Measurements from ENCODE around the gene RAB7B. TPM values are rescaled to one million over a fixed set of nuclear protein-coding genes. Genes with fewer than 3 reads are reported as not detected.

Gene RAB7B
- total RNA-seq, 1 experiment from 2014 or later: 0.22 TPM

DNA sequence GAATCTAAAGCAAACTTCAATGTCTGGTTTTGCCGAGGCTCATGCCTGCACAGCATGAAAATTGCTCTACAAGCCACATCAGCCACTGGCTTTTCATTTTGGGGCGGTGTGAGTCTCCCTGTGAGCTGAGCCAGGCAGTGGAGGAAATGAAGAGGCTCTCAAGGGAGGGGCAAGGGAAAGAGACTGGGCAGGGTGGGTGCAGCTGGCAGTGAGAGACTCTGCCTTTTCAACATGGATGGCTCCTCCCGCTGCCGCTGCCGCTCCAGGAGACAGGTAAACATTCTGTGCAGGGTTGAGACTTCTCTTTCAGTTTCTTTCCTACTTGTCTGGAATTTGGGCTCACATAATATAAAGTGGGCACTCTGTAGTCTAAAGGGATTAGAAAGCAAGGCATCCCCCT is 31.8 kb upstream of the RAB7B start:
- ATAC-seq (no peak), DNase-seq (ENCODE audit: low read depth, low spot score) (no peak)
- Histone ChIP-seq H3K9ac (ENCODE audit: low read length) (no peak overlapping the region), H3K9me3 (ENCODE audit: control insufficient read depth in 1 of 2, insufficient read depth in 1 of 2, low read depth in 1 of 2, low read length in 2 of 2) (no peaks in the 10 kb centered on the region), H3K9me2 (ENCODE audit: insufficient read depth) (no peaks in the 10 kb centered on the region), H3K36me3 (ENCODE audit: control insufficient read depth in 1 of 2, insufficient read depth in 2 of 2, low read length in 2 of 2) (no peaks in the 10 kb centered on the region), H3K4me3 (replicated peaks in 1 of 2; ENCODE audit: low read depth in 1 of 2, low read length in 2 of 2) (no peak overlapping the region), H4K20me1 (ENCODE audit: insufficient read depth) (no peaks in the 10 kb centered on the region), H3K4me2 (ENCODE audit: low read length) (no peak overlapping the region), H2AFZ (ENCODE audit: low read depth, low read length, poor library complexity, severe bottlenecking) (no peak overlapping the region), H3K4me1 (ENCODE audit: control insufficient read depth in 1 of 2, insufficient read depth in 2 of 2, low read length in 2 of 2) (peaks cover 0 to 6% of the 10 kb centered on the region in 2 experiments; a peak in 2 of 4 replicates), H3K79me2 (ENCODE audit: insufficient read depth, low read length) (no peaks in the 10 kb centered on the region), H3K27ac (ENCODE audit: low read depth, low read length) (no peak overlapping the region), H3K27me3 (ENCODE audit: insufficient read depth, low read length) (peaks cover 12% of the 10 kb centered on the region; the same call in 1 of the 2 replicates)
- RAD21 ChIA-PET (ENCODE audit: low non-redundant PET in 1 of 2, low total read pairs in 2 of 2, uncharacterized antibody in 2 of 2, unreplicated experiment in 2 of 2): no interaction called here
- CTCF ChIA-PET: no interaction called here
- POLR2A ChIA-PET: no interaction called here
- BruUV-seq (replicated peaks): no TSS peak
- no peak for TF ChIP-seq POLR2AphosphoS5 (IDR thresholded peaks at IDR 0.05; ENCODE audit: low read depth, low read length)
- no peak for TF ChIP-seq RAD21 (IDR thresholded peaks at IDR 0.05; ENCODE audit: low read depth)
- TF ChIP-seq, protein P1, sequence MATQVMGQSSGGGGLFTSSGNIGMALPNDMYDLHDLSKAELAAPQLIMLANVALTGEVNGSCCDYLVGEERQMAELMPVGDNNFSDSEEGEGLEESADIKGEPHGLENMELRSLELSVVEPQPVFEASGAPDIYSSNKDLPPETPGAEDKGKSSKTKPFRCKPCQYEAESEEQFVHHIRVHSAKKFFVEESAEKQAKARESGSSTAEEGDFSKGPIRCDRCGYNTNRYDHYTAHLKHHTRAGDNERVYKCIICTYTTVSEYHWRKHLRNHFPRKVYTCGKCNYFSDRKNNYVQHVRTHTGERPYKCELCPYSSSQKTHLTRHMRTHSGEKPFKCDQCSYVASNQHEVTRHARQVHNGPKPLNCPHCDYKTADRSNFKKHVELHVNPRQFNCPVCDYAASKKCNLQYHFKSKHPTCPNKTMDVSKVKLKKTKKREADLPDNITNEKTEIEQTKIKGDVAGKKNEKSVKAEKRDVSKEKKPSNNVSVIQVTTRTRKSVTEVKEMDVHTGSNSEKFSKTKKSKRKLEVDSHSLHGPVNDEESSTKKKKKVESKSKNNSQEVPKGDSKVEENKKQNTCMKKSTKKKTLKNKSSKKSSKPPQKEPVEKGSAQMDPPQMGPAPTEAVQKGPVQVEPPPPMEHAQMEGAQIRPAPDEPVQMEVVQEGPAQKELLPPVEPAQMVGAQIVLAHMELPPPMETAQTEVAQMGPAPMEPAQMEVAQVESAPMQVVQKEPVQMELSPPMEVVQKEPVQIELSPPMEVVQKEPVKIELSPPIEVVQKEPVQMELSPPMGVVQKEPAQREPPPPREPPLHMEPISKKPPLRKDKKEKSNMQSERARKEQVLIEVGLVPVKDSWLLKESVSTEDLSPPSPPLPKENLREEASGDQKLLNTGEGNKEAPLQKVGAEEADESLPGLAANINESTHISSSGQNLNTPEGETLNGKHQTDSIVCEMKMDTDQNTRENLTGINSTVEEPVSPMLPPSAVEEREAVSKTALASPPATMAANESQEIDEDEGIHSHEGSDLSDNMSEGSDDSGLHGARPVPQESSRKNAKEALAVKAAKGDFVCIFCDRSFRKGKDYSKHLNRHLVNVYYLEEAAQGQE (IDR thresholded peaks at IDR 0.05; ENCODE audit: low read depth): no peak
- no peak for TF ChIP-seq FOSL1 (IDR thresholded peaks at IDR 0.05; ENCODE audit: low read depth)
- TF ChIP-seq MAX (IDR thresholded peaks at IDR 0.05): no peak
- no peak for TF ChIP-seq CBX3 (IDR thresholded peaks at IDR 0.05; ENCODE audit: low read depth)
- TF ChIP-seq ELF1 (IDR thresholded peaks at IDR 0.05; ENCODE audit: borderline replicate concordance, low read depth): no peak
- no peak for TF ChIP-seq EZH2 (IDR thresholded peaks at IDR 0.05)
- no peak for TF ChIP-seq EGR1 (IDR thresholded peaks at IDR 0.05; ENCODE audit: low read depth)
- no peak for TF ChIP-seq TCF7L2 (IDR thresholded peaks at IDR 0.05; ENCODE audit: borderline replicate concordance, extremely low read depth, insufficient read depth, insufficient read length)
- TF ChIP-seq SIN3A (IDR thresholded peaks at IDR 0.05; ENCODE audit: low read depth): no peak
- intact Hi-C loops (cut with micrococcal nuclease): loop anchor here (5.0 kb wide), 1 partner anchor 57 kb away; no protein-coding TSS in a partner anchor
